WTC11 (cell line): ENCODE measurements around the gene PANK4. TPM values are rescaled to one million over a fixed set of nuclear protein-coding genes. Genes with fewer than 3 reads are reported as not detected.

Experiments used
- ATAC-seq: fragments of 200-7000 bp; cut with Tn5 transposase; 2 replicates; pipeline ENCODE4 v1.10.0; 2021; ENCODE audit warnings: mild to moderate bottlenecking, moderate library complexity
- CTCF ChIA-PET: fragments of 300-600 bp; sonication (Branson Sonifier 250); formaldehyde crosslinking; loops from one replicate; lab custom pipeline; 2021; ENCODE audit warnings: antibody characterized with exemption; lab: Charles Lee
- POLR2A ChIA-PET: fragments of 350-600 bp; sonication (Branson Sonifier 250); formaldehyde crosslinking; loops from one replicate; lab custom pipeline; 2021; ENCODE audit warnings: antibody characterized with exemption; lab: Charles Lee
- DNase-seq: peaks from one replicate; pipeline ENCODE4 v3.0.0; 2021; ENCODE audit warnings: low spot score
- H3K27ac Mint-ChIP-seq: 2 replicates; pipeline ENCODE4 v1.8.0; 2021; ENCODE audit warnings: mixed read lengths
- H3K27me3 Mint-ChIP-seq: 2 replicates; pipeline ENCODE4 v1.8.0; 2021; ENCODE audit warnings: low read depth, mild to moderate bottlenecking, moderate library complexity, mixed read lengths
- H3K36me3 Mint-ChIP-seq: 2 replicates; pipeline ENCODE4 v1.8.0; 2021; ENCODE audit warnings: mixed read lengths
- H3K4me1 Mint-ChIP-seq: 2 replicates; pipeline ENCODE4 v1.8.0; 2022; ENCODE audit warnings: mixed read lengths
- H3K4me3 Mint-ChIP-seq: 2 replicates; pipeline ENCODE4 v1.8.0; 2021; ENCODE audit warnings: mild to moderate bottlenecking, moderate library complexity, mixed read lengths
- H3K9me3 Mint-ChIP-seq: 2 replicates; pipeline ENCODE4 v1.8.0; 2021; ENCODE audit warnings: mixed read lengths
- ATF1 ChIP-seq: sonication (generic); formaldehyde crosslinking; IDR thresholded peaks from 2 replicates; pipeline ENCODE4 v1.8.1; 2023; ENCODE audit warnings: mild to moderate bottlenecking, moderate library complexity, missing genetic modification reagents
- CREB1 ChIP-seq: sonication (generic); formaldehyde crosslinking; IDR thresholded peaks from 2 replicates; pipeline ENCODE4 v1.8.0; 2023; ENCODE audit warnings: mild to moderate bottlenecking, missing genetic modification reagents
- ETV6 ChIP-seq: sonication (generic); formaldehyde crosslinking; IDR thresholded peaks from 2 replicates; pipeline ENCODE4 v1.8.1; 2022; ENCODE audit warnings: mild to moderate bottlenecking, missing genetic modification reagents
- FOXP1 ChIP-seq: sonication (generic); formaldehyde crosslinking; IDR thresholded peaks from 2 replicates; pipeline ENCODE4 v1.8.0; 2022; ENCODE audit warnings: missing genetic modification reagents, mild to moderate bottlenecking, moderate library complexity, borderline replicate concordance
- HMGA2 ChIP-seq: fragments of 250-450 bp; sonication (Bioruptor Pico); IDR thresholded peaks from 2 replicates; pipeline ENCODE4 v1.4.0; 2021; ENCODE audit warnings: mild to moderate bottlenecking, moderate library complexity
- KAT7 ChIP-seq: sonication (generic); formaldehyde crosslinking; IDR thresholded peaks from 2 replicates; pipeline ENCODE4 v1.8.1; 2023; ENCODE audit warnings: missing genetic modification reagents, mild to moderate bottlenecking, borderline replicate concordance
- SMAD3 ChIP-seq: sonication (generic); formaldehyde crosslinking; IDR thresholded peaks from 2 replicates; pipeline ENCODE4 v1.8.0; 2022; ENCODE audit warnings: missing genetic modification reagents, mild to moderate bottlenecking, borderline replicate concordance
- SMAD4 ChIP-seq: sonication (generic); formaldehyde crosslinking; IDR thresholded peaks from 2 replicates; pipeline ENCODE4 v1.8.0; 2022; ENCODE audit warnings: mild to moderate bottlenecking, missing genetic modification reagents
- TCF7 ChIP-seq: sonication (generic); formaldehyde crosslinking; IDR thresholded peaks from 2 replicates; pipeline ENCODE4 v1.8.0; 2022; ENCODE audit warnings: mild to moderate bottlenecking, low read depth, missing genetic modification reagents, moderate library complexity
- ZNF138 ChIP-seq: sonication (generic); formaldehyde crosslinking; conservative IDR thresholded peaks from 2 replicates; pipeline ENCODE4 v1.8.1; 2022; ENCODE audit warnings: mild to moderate bottlenecking, moderate library complexity, missing genetic modification reagents
- ZNF219 ChIP-seq: sonication (generic); formaldehyde crosslinking; IDR thresholded peaks from 2 replicates; pipeline ENCODE4 v1.8.0; 2023; ENCODE audit warnings: missing genetic modification reagents, mild to moderate bottlenecking, borderline replicate concordance
- ZNF232 ChIP-seq: sonication (generic); formaldehyde crosslinking; IDR thresholded peaks from 2 replicates; pipeline ENCODE4 v1.8.0; 2022; ENCODE audit warnings: mild to moderate bottlenecking, missing genetic modification reagents
- total RNA-seq: library from RNA; stranded (reverse); gene quantifications from 3 replicates; pipeline ENCODE4 v1.2.3, GENCODE V29; 2021
- TF ChIP-seq, protein P1 (sequence below): sonication (generic); formaldehyde crosslinking; conservative IDR thresholded peaks from 2 replicates; pipeline ENCODE4 v1.8.1; 2023; ENCODE audit warnings: mild to moderate bottlenecking, low read depth, missing genetic modification reagents, moderate library complexity
- TF ChIP-seq, protein P2 (sequence below): sonication (generic); formaldehyde crosslinking; IDR thresholded peaks from 2 replicates; pipeline ENCODE4 v1.8.1; 2022; ENCODE audit warnings: low read depth, missing genetic modification reagents, borderline replicate concordance
- TF ChIP-seq, protein P3 (sequence below): sonication (generic); formaldehyde crosslinking; IDR thresholded peaks from 2 replicates; pipeline ENCODE4 v1.8.0; 2023; ENCODE audit warnings: missing genetic modification reagents, mild to moderate bottlenecking, borderline replicate concordance
- TF ChIP-seq, protein P4 (sequence below): sonication (generic); formaldehyde crosslinking; IDR thresholded peaks from 2 replicates; pipeline ENCODE4 v1.8.1; 2022; ENCODE audit warnings: mild to moderate bottlenecking, moderate library complexity, missing genetic modification reagents
- TF ChIP-seq, protein P5 (sequence below): sonication (generic); formaldehyde crosslinking; IDR thresholded peaks from 2 replicates; pipeline ENCODE4 v1.8.0; 2022; ENCODE audit warnings: mild to moderate bottlenecking, missing genetic modification reagents
- TF ChIP-seq, protein P6 (sequence below): sonication (generic); formaldehyde crosslinking; IDR thresholded peaks from 2 replicates; pipeline ENCODE4 v1.8.1; 2023; ENCODE audit warnings: mild to moderate bottlenecking, moderate library complexity, missing genetic modification reagents

PANK4 gene
- total RNA-seq, 1 experiment from 2014 or later, result 52.5 TPM

DNA sequence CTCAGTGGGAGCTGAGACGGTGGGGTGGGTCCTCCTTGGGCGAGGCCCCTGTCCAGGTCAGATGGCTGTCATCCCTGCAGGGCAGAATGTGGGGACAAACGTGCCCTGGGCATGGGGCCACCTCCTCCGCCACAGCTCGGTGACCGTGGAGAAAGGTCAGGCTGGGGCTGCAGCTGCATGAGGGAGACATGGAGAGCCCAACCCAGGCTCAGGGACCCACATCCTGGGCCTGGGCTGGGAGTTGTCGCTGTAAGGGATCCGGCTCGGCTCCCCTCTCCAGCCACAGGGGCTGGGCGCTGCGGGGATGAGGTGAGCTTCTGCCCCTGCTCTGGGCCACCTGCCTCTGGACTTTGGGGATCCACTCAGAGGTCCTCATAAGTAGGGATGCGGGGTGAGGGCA, 50.8 kb downstream of the PANK4 start:
- ChIA-PET POLR2A (no interaction called here), CTCF (interaction anchor here (1.6 to 2.0 kb wide), 2 partner anchors 25 to 31 kb away, joined by 4 to 5 read pairs; no protein-coding TSS in a partner anchor)
- TF ChIP-seq, protein P1, sequence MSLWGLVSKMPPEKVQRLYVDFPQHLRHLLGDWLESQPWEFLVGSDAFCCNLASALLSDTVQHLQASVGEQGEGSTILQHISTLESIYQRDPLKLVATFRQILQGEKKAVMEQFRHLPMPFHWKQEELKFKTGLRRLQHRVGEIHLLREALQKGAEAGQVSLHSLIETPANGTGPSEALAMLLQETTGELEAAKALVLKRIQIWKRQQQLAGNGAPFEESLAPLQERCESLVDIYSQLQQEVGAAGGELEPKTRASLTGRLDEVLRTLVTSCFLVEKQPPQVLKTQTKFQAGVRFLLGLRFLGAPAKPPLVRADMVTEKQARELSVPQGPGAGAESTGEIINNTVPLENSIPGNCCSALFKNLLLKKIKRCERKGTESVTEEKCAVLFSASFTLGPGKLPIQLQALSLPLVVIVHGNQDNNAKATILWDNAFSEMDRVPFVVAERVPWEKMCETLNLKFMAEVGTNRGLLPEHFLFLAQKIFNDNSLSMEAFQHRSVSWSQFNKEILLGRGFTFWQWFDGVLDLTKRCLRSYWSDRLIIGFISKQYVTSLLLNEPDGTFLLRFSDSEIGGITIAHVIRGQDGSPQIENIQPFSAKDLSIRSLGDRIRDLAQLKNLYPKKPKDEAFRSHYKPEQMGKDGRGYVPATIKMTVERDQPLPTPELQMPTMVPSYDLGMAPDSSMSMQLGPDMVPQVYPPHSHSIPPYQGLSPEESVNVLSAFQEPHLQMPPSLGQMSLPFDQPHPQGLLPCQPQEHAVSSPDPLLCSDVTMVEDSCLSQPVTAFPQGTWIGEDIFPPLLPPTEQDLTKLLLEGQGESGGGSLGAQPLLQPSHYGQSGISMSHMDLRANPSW, result no peak
- no peak for TF ChIP-seq FOXP1 (CRISPR knock-in tag)
- TF ChIP-seq ATF1 (CRISPR knock-in tag), result no peak
- TF ChIP-seq CREB1 (CRISPR knock-in tag), result no peak
- no peak for TF ChIP-seq HMGA2 (CRISPR knock-in tag)
- TF ChIP-seq KAT7 (CRISPR knock-in tag), result no peak
- TF ChIP-seq, protein P2, sequence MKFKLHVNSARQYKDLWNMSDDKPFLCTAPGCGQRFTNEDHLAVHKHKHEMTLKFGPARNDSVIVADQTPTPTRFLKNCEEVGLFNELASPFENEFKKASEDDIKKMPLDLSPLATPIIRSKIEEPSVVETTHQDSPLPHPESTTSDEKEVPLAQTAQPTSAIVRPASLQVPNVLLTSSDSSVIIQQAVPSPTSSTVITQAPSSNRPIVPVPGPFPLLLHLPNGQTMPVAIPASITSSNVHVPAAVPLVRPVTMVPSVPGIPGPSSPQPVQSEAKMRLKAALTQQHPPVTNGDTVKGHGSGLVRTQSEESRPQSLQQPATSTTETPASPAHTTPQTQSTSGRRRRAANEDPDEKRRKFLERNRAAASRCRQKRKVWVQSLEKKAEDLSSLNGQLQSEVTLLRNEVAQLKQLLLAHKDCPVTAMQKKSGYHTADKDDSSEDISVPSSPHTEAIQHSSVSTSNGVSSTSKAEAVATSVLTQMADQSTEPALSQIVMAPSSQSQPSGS (CRISPR knock-in tag), result no peak
- no peak for TF ChIP-seq ZNF232
- TF ChIP-seq, protein P3, sequence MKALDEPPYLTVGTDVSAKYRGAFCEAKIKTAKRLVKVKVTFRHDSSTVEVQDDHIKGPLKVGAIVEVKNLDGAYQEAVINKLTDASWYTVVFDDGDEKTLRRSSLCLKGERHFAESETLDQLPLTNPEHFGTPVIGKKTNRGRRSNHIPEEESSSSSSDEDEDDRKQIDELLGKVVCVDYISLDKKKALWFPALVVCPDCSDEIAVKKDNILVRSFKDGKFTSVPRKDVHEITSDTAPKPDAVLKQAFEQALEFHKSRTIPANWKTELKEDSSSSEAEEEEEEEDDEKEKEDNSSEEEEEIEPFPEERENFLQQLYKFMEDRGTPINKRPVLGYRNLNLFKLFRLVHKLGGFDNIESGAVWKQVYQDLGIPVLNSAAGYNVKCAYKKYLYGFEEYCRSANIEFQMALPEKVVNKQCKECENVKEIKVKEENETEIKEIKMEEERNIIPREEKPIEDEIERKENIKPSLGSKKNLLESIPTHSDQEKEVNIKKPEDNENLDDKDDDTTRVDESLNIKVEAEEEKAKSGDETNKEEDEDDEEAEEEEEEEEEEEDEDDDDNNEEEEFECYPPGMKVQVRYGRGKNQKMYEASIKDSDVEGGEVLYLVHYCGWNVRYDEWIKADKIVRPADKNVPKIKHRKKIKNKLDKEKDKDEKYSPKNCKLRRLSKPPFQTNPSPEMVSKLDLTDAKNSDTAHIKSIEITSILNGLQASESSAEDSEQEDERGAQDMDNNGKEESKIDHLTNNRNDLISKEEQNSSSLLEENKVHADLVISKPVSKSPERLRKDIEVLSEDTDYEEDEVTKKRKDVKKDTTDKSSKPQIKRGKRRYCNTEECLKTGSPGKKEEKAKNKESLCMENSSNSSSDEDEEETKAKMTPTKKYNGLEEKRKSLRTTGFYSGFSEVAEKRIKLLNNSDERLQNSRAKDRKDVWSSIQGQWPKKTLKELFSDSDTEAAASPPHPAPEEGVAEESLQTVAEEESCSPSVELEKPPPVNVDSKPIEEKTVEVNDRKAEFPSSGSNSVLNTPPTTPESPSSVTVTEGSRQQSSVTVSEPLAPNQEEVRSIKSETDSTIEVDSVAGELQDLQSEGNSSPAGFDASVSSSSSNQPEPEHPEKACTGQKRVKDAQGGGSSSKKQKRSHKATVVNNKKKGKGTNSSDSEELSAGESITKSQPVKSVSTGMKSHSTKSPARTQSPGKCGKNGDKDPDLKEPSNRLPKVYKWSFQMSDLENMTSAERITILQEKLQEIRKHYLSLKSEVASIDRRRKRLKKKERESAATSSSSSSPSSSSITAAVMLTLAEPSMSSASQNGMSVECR (CRISPR knock-in tag), result no peak
- no peak for TF ChIP-seq SMAD3 (CRISPR knock-in tag)
- TF ChIP-seq ETV6 (CRISPR knock-in tag), result no peak
- TF ChIP-seq, protein P4, sequence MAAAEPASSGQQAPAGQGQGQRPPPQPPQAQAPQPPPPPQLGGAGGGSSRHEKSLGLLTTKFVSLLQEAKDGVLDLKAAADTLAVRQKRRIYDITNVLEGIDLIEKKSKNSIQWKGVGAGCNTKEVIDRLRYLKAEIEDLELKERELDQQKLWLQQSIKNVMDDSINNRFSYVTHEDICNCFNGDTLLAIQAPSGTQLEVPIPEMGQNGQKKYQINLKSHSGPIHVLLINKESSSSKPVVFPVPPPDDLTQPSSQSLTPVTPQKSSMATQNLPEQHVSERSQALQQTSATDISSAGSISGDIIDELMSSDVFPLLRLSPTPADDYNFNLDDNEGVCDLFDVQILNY (CRISPR knock-in tag), result no peak
- TF ChIP-seq TCF7, result no peak
- TF ChIP-seq, protein P5, sequence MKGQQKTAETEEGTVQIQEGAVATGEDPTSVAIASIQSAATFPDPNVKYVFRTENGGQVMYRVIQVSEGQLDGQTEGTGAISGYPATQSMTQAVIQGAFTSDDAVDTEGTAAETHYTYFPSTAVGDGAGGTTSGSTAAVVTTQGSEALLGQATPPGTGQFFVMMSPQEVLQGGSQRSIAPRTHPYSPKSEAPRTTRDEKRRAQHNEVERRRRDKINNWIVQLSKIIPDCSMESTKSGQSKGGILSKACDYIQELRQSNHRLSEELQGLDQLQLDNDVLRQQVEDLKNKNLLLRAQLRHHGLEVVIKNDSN (CRISPR knock-in tag), result no peak
- TF ChIP-seq SMAD4 (CRISPR knock-in tag), result no peak
- no peak for TF ChIP-seq ZNF138 (CRISPR knock-in tag)
- no peak for TF ChIP-seq ZNF219
- TF ChIP-seq, protein P6, sequence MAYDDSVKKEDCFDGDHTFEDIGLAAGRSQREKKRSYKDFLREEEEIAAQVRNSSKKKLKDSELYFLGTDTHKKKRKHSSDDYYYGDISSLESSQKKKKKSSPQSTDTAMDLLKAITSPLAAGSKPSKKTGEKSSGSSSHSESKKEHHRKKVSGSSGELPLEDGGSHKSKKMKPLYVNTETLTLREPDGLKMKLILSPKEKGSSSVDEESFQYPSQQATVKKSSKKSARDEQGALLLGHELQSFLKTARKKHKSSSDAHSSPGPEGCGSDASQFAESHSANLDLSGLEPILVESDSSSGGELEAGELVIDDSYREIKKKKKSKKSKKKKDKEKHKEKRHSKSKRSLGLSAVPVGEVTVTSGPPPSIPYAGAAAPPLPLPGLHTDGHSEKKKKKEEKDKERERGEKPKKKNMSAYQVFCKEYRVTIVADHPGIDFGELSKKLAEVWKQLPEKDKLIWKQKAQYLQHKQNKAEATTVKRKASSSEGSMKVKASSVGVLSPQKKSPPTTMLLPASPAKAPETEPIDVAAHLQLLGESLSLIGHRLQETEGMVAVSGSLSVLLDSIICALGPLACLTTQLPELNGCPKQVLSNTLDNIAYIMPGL (CRISPR knock-in tag), result no peak
- Mint-ChIP-seq H3K27me3 (no peaks in the 10 kb centered on the region), H3K4me1 (no peaks in the 10 kb centered on the region), H3K27ac (peak overlapping the region; percentile 24; the same call in 1 of the 2 replicates), H3K36me3 (no peaks in the 10 kb centered on the region), H3K4me3 (no peak overlapping the region), H3K9me3 (no peaks in the 10 kb centered on the region)
- ATAC-seq (no peak), DNase-seq (no peak)
